GM21576 (cell line): Measurements from ENCODE around the gene TOP2A.
"Not testable (repeated sequence)": the region's sequence is repeated elsewhere in the genome, so short reads cannot be mapped to it uniquely, and the experiment has no call there.

Source experiments
- ATAC-seq: cut with Tn5 transposase; IDR thresholded peaks from one replicate; pipeline ENCODE4 v1.9.1; 2021; ENCODE audit warnings: mild to moderate bottlenecking, moderate library complexity; ENCODE audit not compliant: unreplicated experiment

Gene TOP2A

GRCh38 chr17:40382251-40382650 lies 35.4 kb downstream of the TOP2A start:
- no peak for ATAC-seq

GRCh38 chr17:40378966-40379365 lies 38.7 kb downstream of the TOP2A start:
- ATAC-seq, result no peak

- ATAC-seq, result no peak
Measured at GRCh38 chr17:40377832-40378231, 39.9 kb downstream of the TOP2A start.

- ATAC-seq, result not testable (repeated sequence)
Measured at GRCh38 chr17:40376541-40376940, 41.2 kb downstream of the TOP2A start.

DNA sequence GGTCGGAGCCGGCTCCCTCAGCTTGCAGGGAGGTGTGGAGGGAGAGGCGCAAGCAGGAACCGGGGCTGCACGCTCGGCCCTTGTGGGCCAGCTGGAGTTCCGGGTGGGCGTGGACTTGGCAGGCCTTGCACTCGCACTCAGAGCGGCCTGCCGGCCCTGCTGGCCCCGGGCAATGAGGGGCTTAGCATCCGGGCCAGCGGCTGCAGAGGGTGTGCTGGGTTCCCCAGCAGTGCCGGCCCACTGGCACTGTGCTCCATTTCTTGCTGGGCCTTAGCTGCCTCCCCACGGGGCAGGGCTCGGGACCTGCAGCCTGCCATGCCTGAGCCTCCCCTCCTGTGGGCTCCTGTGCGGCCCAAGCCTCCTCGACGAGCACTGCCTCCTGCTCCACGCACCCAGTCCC lies 41.9 kb downstream of the TOP2A start:
- not testable (repeated sequence) for ATAC-seq

DNA sequence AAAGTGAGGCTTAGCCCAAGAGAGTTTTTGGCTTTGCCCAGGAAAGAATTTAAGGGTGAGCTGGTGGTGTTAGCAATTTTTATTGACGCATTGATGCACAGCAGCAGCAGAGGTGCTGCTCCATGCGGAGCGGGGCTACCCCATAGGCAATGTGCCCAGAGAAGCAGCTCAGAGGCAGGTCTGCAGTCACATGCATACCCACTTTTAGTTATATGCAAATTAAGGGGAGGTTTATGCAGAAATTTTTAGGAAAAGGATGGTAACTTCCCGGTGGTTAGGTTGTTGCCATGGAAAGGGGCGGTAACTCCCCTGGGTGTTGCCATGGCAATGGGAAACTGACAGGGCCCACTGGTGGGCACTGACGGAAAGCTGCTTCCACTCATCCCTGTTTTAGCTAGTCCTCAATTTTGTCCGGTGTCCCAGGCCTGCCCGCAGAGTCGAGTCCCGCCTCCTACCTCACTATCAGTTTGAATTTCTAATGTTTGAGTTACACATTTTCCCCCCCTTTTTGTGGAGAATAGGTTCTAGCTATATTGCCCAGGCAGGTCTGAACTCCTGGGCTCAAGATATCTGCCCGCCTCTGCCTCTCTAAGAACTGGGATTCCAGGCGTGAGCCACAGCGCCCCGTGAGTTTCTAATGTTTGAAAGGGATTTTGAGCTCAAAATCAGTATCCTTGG lies 42.7 kb downstream of the TOP2A start:
- no peak for ATAC-seq

DNA sequence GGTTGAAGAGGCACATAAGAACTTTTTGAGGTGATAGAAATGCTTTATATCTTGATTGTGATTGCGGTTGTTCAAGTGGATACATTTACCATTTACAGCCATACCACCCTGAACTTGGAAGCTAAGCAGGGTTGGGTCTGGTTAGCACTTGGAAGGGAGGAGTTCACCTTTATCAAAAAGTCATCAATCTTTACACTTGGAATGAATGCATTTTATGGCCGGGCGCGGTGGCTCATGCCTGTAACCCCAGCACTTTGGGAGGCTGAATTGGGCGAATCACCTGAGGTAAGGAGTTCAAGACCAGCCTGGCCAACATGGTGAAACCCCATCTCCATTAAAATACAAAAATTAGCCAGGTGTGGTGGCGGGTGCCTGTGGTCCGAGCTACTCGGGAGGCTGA lies 43.7 kb downstream of the TOP2A start:
- ATAC-seq, result no peak

GRCh38 chr17:40373324-40373723 lies 44.4 kb downstream of the TOP2A start:
- no peak for ATAC-seq

- ATAC-seq, result not testable (repeated sequence)
Measured at GRCh38 chr17:40372644-40373043, 45.1 kb downstream of the TOP2A start.

GRCh38 chr17:40372031-40372430 lies 45.7 kb downstream of the TOP2A start:
- no peak for ATAC-seq

DNA sequence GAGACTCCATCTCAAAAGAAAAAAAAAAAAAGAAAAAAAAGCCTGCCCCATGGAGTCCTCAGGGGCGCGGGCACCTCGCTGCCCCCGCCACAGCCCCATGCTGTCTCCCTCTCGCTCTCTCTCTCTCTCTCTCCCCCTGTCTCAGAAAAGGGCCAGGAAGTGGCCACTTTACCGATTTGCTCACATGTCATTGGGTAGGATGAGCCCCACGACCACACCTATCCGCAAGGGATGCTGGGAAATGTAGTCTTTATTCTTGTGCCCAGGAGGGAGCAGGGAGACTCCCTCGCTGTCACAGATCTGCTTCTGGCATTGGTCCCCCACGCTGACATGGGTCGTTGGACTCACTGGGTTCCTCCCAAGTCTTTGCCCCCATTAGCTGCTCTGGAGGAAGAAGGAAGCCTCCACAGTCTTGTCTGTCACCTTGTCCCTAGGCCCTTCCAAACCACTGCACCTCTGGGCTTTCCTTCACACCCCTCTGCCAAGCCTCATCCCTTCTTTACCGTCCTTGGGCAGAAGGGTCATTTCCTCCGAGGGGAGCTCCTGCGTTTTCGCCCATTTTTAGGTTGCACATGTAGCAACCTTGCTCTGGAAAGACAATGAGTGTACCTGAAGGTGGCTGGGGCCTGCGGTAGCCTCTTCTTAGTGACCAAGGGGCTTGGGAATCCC lies 46.3 kb downstream of the TOP2A start:
- ATAC-seq, result no peak

- no peak for ATAC-seq
Measured at GRCh38 chr17:40369923-40370322, 47.8 kb downstream of the TOP2A start.

DNA sequence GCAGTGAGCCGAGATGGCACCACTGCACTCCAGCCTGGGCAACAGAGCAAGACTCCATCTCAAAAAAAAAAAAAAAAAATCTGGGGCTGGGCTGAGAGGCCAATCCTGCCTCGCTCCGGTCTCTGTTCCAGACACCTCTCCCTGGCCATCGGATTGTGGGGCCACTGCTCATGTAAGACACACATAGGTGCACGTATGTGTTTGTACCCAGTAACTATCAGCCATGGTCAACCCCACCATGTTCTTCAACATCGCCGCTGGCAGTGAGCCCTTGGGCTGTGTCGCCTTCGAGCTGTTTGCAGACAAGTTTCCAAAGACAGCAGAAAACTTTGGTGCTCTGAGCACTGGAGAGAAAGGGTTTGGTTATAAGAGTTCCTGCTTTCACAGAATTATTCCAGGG lies 50.0 kb downstream of the TOP2A start:
- ATAC-seq, result not testable (repeated sequence)

DNA sequence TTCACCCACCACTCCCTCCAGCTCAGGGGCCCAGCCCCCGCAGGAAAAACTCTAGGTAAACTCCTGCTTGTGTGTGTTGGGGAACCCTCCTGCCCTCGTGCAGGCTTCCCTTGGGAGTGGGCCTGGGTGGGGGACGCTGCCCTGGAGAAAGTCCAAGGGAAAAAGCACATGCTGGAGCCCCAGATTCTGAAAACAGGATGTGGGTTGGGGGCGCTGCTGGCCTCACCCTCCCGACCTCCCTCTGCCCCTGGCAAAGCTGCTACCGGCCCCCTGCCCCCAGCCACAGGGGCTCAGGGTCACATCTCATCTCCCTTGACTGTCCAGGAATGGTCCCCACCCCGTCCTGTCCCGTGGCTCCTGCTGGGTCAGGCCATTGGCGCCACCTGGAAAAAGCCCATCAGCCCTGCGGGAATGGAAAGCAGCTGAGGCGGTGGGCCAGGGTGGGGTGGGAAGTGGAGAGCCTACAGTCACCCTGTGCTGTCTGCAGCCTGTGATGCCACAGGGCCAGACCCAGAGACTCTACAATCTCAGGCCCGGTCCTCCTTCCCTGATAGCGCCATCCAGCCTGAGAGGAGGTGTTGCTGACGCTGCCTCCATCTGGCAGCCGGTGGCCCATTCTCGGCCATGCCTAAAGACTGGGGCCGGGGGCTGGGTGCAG lies 50.7 kb downstream of the TOP2A start:
- ATAC-seq, result no peak

DNA sequence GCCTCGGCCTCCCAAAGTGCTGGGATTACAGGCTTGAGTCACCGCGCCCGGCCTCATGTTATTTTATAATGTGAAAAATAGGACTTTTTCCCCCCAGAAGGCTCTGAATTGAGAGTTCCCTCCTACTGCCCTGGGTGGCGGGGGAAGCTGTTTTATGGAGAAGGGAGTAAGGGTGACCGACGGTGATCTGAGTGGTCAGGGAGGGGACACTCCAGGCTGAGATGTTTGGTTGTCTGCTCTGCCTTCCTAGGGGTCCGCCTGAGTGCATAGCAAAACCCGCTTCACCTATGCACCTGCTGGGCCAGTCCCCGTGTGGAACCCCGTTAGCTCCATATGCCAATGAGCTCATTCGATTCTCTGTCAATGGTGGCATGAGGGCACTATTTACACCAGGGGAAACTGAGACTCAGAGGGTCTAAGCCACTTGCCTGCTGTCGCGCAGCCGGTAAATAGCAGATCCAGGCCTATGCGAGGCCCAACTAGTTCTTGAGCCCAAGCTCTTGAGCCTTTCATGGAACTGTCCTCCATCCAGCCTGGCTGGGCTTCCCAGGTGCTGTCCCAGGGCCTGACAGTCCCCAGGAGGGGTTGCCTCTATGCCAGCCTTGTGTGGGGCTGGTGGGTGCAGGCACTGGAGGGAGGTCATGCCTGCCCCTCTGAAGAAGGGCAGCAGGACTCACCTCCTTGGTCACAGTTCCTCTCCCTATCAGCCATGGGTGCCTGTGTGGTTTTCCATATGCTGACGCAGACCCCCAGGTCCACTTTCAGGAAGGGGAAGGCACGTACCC lies 51.4 kb downstream of the TOP2A start:
- ATAC-seq, result no peak

DNA sequence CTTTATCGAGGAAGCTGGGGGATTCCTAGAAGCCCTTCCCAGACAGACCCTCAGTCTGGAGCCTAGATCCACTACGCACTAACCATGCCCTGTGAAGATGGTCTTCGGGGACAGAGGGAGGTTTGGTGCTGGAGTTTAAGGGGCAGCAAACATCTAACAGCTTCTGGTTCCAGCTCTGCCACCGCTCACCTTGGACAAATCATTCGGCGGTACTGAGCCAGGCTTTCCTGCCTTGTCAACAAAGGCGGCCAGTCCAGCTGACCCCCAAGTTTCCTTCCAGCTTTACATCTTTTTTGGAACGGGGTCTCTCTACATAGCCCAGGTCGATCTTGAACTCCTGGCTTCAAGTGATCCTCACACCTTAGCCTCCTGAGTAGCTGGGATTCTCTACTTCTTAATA lies 52.8 kb downstream of the TOP2A start:
- ATAC-seq, result no peak

- ATAC-seq, result no peak
Measured at GRCh38 chr17:40364121-40364861, 53.4 kb downstream of the TOP2A start, which contains the start of gene GJD3. GJD3 (minus strand) TSS chr17:40364737; CDS start chr17:40363815, 922 bp downstream.

GRCh38 chr17:40363111-40363827 lies 54.4 kb downstream of the TOP2A start:
- no peak for ATAC-seq

- ATAC-seq, result no peak
Measured at GRCh38 chr17:40362696-40363110, 55.0 kb downstream of the TOP2A start.
